ENCODE data around the gene UBE2B. TPM values are rescaled to one million over a fixed set of nuclear protein-coding genes. Genes with fewer than 3 reads are reported as not detected.

The UBE2B gene
- total RNA-seq, 1 experiment from 2014 or later = 97.8 TPM

DNA sequence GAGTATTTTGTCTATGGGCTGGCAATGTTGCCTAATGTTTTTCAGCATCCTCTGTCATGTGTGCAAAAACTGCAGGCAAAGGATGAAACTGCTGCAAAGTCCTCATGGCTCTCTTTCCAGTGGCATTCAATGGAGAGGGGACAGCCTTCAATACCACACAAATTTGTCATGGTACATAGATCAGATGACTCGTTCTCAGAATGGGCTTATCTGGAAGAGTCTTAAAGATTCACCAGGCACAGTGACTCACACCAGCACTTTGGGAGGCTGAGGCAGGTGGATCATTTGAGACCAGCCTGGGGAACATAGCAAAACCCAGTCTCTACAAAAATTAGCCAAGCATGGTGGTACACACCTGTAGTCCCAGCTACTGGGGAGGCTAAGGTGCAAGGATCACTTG lies 35.0 kb downstream of the UBE2B start:
- Histone ChIP-seq H3K9me3 (ENCODE audit: control insufficient read depth, insufficient read depth, low read depth, low read length) (no peaks in the 10 kb centered on the region), H3K36me3 (ENCODE audit: control insufficient read depth, insufficient read depth, low read length) (peaks cover 2% of the 10 kb centered on the region; the same call in 1 of the 2 replicates), H3K27me3 (ENCODE audit: control insufficient read depth, insufficient read depth, low read length) (no peaks in the 10 kb centered on the region), H3K27ac (ENCODE audit: low read length) (no peak overlapping the region), H3K4me1 (ENCODE audit: control insufficient read depth, insufficient read depth, low read length) (peaks cover 17% of the 10 kb centered on the region), H3K4me3 (ENCODE audit: low read depth in 2 of 2, low read length in 2 of 2) (no peak overlapping the region)
- TF ChIP-seq POLR2AphosphoS5 (IDR thresholded peaks at IDR 0.05; ENCODE audit: low read depth, low read length) (no peak), REST (IDR thresholded peaks at IDR 0.05; ENCODE audit: insufficient read depth in 1 of 2, low read depth in 2 of 2, low read length in 1 of 2) (no peak), SIN3A (IDR thresholded peaks at IDR 0.05; ENCODE audit: borderline replicate concordance, insufficient read depth, low read depth, low read length) (no peak), TCF7L2 (IDR thresholded peaks at IDR 0.05; ENCODE audit: low read depth, low read length) (no peak)
- TF ChIP-seq, protein P1, sequence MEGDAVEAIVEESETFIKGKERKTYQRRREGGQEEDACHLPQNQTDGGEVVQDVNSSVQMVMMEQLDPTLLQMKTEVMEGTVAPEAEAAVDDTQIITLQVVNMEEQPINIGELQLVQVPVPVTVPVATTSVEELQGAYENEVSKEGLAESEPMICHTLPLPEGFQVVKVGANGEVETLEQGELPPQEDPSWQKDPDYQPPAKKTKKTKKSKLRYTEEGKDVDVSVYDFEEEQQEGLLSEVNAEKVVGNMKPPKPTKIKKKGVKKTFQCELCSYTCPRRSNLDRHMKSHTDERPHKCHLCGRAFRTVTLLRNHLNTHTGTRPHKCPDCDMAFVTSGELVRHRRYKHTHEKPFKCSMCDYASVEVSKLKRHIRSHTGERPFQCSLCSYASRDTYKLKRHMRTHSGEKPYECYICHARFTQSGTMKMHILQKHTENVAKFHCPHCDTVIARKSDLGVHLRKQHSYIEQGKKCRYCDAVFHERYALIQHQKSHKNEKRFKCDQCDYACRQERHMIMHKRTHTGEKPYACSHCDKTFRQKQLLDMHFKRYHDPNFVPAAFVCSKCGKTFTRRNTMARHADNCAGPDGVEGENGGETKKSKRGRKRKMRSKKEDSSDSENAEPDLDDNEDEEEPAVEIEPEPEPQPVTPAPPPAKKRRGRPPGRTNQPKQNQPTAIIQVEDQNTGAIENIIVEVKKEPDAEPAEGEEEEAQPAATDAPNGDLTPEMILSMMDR (IDR thresholded peaks at IDR 0.05) = no peak
- no TSS peak for BruUV-seq (replicated peaks)
- CTCF ChIA-PET = no interaction called here
- ATAC-seq (no peak), DNase-seq (ENCODE audit: low read depth, low spot score) (no peak)
- intact Hi-C loops (cut with micrococcal nuclease; ENCODE audit: unreplicated experiment) = no loop called here
- POLR2A ChIA-PET = no interaction called here
- in situ Hi-C loops (cut with HindIII; ENCODE audit: low pct_unique_long_range_greater_than_20kb, low sequenced_read_pairs) = no loop called here

DNA sequence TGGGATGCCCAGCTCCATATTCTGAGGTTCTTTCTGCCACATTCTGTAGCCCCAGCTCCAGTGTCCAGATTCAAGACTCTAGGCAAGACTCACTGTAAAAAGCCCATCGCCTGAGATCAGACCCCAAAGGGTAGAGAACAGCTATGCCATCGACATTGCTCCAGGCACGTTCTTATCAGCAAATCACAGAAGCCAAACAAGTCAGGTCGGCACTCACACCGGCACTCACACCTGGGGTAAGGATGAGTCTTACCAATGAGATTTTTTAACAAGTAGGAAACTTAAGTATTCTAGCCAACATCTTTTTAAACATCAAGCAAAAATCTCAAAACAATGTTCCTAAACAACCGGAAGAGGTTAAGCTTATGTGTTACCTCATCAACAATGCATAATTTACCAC lies 38.0 kb downstream of the UBE2B start:
- peaks cover 2% of the 10 kb centered on the region; the same call in 1 of the 2 replicates for H3K36me3 ChIP-seq (ENCODE audit: control insufficient read depth, insufficient read depth, low read length)
- no TSS peak for BruUV-seq (replicated peaks)
- H3K4me1 ChIP-seq (ENCODE audit: control insufficient read depth, insufficient read depth, low read length) = peaks cover 25% of the 10 kb centered on the region
- intact Hi-C loops (cut with micrococcal nuclease; ENCODE audit: unreplicated experiment) (no loop called here), in situ Hi-C loops (cut with HindIII; ENCODE audit: low pct_unique_long_range_greater_than_20kb, low sequenced_read_pairs) (no loop called here)
- ATAC-seq (no peak), DNase-seq (ENCODE audit: low read depth, low spot score) (no peak)
- no peak overlapping the region; the same call in 1 of the 2 replicates for H3K27ac ChIP-seq (ENCODE audit: low read length)
- H3K9me3 ChIP-seq (ENCODE audit: control insufficient read depth, insufficient read depth, low read depth, low read length) = no peaks in the 10 kb centered on the region
- ChIA-PET CTCF (interaction anchor here (0.5 kb wide), 2 partner anchors 44 to 83 kb away, joined by 3 to 4 read pairs; no protein-coding TSS in a partner anchor), POLR2A (no interaction called here)
- H3K27me3 ChIP-seq (ENCODE audit: control insufficient read depth, insufficient read depth, low read length) = no peaks in the 10 kb centered on the region
- H3K4me3 ChIP-seq (ENCODE audit: low read depth in 2 of 2, low read length in 2 of 2) = no peak overlapping the region
- TF ChIP-seq, protein P1 (IDR thresholded peaks at IDR 0.05) = no peak
